DMS 273 (cell line): ENCODE measurements around the gene GRIA4.
"Not testable (repeated sequence)": the region's sequence is repeated elsewhere in the genome, so short reads cannot be mapped to it uniquely, and the experiment has no call there.

Source experiments
- DNase-seq: peaks from one replicate; lab custom pipeline; 2025; ENCODE audit not compliant: unreplicated experiment; lab: John Stamatoyannopoulos, UW

The GRIA4 gene

GRCh38 chr11:105785850-105786249, 176.0 kb downstream of the GRIA4 start:
- not testable (repeated sequence) for DNase-seq

- no peak for DNase-seq
Observed at GRCh38 chr11:105786741-105787140, 176.9 kb downstream of the GRIA4 start.

- no peak for DNase-seq
Observed at GRCh38 chr11:105789579-105790420, 179.9 kb downstream of the GRIA4 start.

GRCh38 chr11:105790840-105791239, 181.0 kb downstream of the GRIA4 start:
- DNase-seq = no peak

- no peak for DNase-seq
Observed at GRCh38 chr11:105793092-105793491, 183.2 kb downstream of the GRIA4 start.

- DNase-seq = no peak
Observed at GRCh38 chr11:105799263-105799662, 189.4 kb downstream of the GRIA4 start.

GRCh38 chr11:105799728-105800462, 190.0 kb downstream of the GRIA4 start:
- no peak for DNase-seq

GRCh38 chr11:105802390-105802789, 192.5 kb downstream of the GRIA4 start:
- DNase-seq = no peak

- no peak for DNase-seq
Observed at GRCh38 chr11:105811242-105811641, 201.4 kb downstream of the GRIA4 start.

- DNase-seq = no peak
Observed at GRCh38 chr11:105821372-105821771, 211.5 kb downstream of the GRIA4 start.

- no peak for DNase-seq
Observed at GRCh38 chr11:105821781-105822180, 211.9 kb downstream of the GRIA4 start.

- no peak for DNase-seq
Observed at GRCh38 chr11:105823495-105824033, 213.7 kb downstream of the GRIA4 start.

GRCh38 chr11:105824457-105825013, 214.7 kb downstream of the GRIA4 start:
- no peak for DNase-seq

GRCh38 chr11:105825141-105825540, 215.3 kb downstream of the GRIA4 start:
- DNase-seq = no peak

GRCh38 chr11:105827906-105828305, 218.0 kb downstream of the GRIA4 start:
- no peak for DNase-seq

GRCh38 chr11:105829084-105829483, 219.2 kb downstream of the GRIA4 start:
- DNase-seq = no peak

- DNase-seq = no peak
Observed at GRCh38 chr11:105834461-105834860, 224.6 kb downstream of the GRIA4 start.

GRCh38 chr11:105838668-105839384, 229.0 kb downstream of the GRIA4 start:
- DNase-seq = peak; percentile 3

GRCh38 chr11:105840391-105840790, 230.5 kb downstream of the GRIA4 start:
- DNase-seq = no peak

GRCh38 chr11:105852403-105852802, 242.5 kb downstream of the GRIA4 start:
- DNase-seq = no peak

GRCh38 chr11:105854269-105854668, 244.4 kb downstream of the GRIA4 start:
- DNase-seq = no peak
